HCT116 (cell line): ENCODE data around the gene EYA3. TPM values are rescaled to one million over a fixed set of nuclear protein-coding genes. Genes with fewer than 3 reads are reported as not detected.

Experiments
- ATAC-seq: fragments of 200-7000 bp; cut with Tn5 transposase; 2 replicates; pipeline ENCODE4 v1.9.1; 2020; ENCODE audit warnings: mild to moderate bottlenecking, moderate library complexity
- BruUV-seq: library from RNA; stranded (reverse); fragments of 400-500 nt; replicated peaks from 2 replicates; lab custom pipeline; 2021; lab: Mats Ljungman, UMichigan
- CTCF ChIA-PET: fragments of 300-600 bp; sonication (Branson Sonifier 250); formaldehyde crosslinking; loops from one replicate; lab custom pipeline; 2021; ENCODE audit warnings: antibody characterized with exemption; lab: Charles Lee
- POLR2A ChIA-PET: fragments of 300-600, 350-600 bp; sonication (Branson Sonifier 250); formaldehyde crosslinking; loops from one replicate; lab custom pipeline; 2021; ENCODE audit warnings: antibody characterized with exemption; lab: Charles Lee
- RAD21 ChIA-PET, 2 experiments: fragments of 300-600 bp; sonication (Branson Sonifier 250); formaldehyde crosslinking; loops; one replicate each; lab custom pipeline; 2023; ENCODE audit warnings: low total read pairs in 2 of 2; ENCODE audit not compliant: uncharacterized antibody in 2 of 2, unreplicated experiment in 2 of 2, low non-redundant PET in 1 of 2; lab: Charles Lee
- DNase-seq: peaks from one replicate; pipeline ENCODE4 v3.0.0-alpha.2; 2010; ENCODE audit warnings: low read depth, low spot score
- H2AFZ ChIP-seq: fragments of 200-600 bp; shearing (Covaris generic), sonication (generic); 2 replicates; pipeline ENCODE4 v1.6.1; 2017; ENCODE audit warnings: low read depth, mixed run types, mixed read lengths, antibody characterized with exemption, low read length; ENCODE audit not compliant: poor library complexity, severe bottlenecking
- H3K27ac ChIP-seq: 2 replicates; pipeline ENCODE4 v1.5.1; 2012; ENCODE audit warnings: low read depth, low read length
- H3K27me3 ChIP-seq: fragments of 200-600 bp; sonication (generic); 2 replicates; pipeline ENCODE4 v1.6.1; 2016; ENCODE audit warnings: mixed run types, low read length, mixed read lengths; ENCODE audit not compliant: insufficient read depth
- H3K36me3 ChIP-seq, 2 experiments: fragments of 200-500 bp in 1 of 2; fragments of 200-600 bp in 1 of 2; sonication (Bioruptor generic) in 1 of 2; sonication (generic) in 1 of 2; 2 replicates each; pipeline versions ENCODE4 v1.5.1 to v1.6.1; 2014 to 2016; ENCODE audit warnings: low read length in 2 of 2, inconsistent platforms in 1 of 2, mixed read lengths in 1 of 2, mixed run types in 1 of 2; ENCODE audit not compliant: insufficient read depth in 2 of 2, control insufficient read depth in 1 of 2
- H3K4me1 ChIP-seq, 2 experiments: fragments of 200-600 bp in 1 of 2; sonication (generic) in 1 of 2; 2 replicates each; pipeline versions ENCODE4 v1.5.1 to v1.6.1; 2012 to 2017; ENCODE audit warnings: low read length in 2 of 2, inconsistent platforms in 1 of 2, mild to moderate bottlenecking in 1 of 2, mixed read lengths in 1 of 2, mixed run types in 1 of 2, moderate library complexity in 1 of 2; ENCODE audit not compliant: insufficient read depth in 2 of 2, control insufficient read depth in 1 of 2
- H3K4me2 ChIP-seq: fragments of 200-600 bp; sonication (generic); 2 replicates; pipeline ENCODE4 v1.6.1; 2017; ENCODE audit warnings: mixed run types, low read length, mixed read lengths
- H3K4me3 ChIP-seq, 2 experiments: fragments of 200-600 bp in 1 of 2; sonication (generic) in 1 of 2; replicated peaks in 1 of 2; 2 replicates each; pipeline ENCODE4 v1.5.1; 2011 to 2016; ENCODE audit warnings: low read length in 2 of 2, control low read depth in 1 of 2, low read depth in 1 of 2, mild to moderate bottlenecking in 1 of 2, mixed read lengths in 1 of 2, mixed run types in 1 of 2
- H3K79me2 ChIP-seq: fragments of 200-600 bp; sonication (generic); 2 replicates; pipeline ENCODE4 v1.6.1; 2017; ENCODE audit warnings: mild to moderate bottlenecking, mixed run types, low read length, moderate library complexity, mixed read lengths; ENCODE audit not compliant: insufficient read depth
- H3K9ac ChIP-seq: fragments of 200-600 bp; sonication (generic); 2 replicates; pipeline ENCODE4 v1.6.1; 2016; ENCODE audit warnings: low read length, mixed read lengths
- H3K9me2 ChIP-seq: fragments of 200-600 bp; sonication (generic), shearing (Covaris generic); 2 replicates; pipeline ENCODE4 v1.6.1; 2017; ENCODE audit warnings: mixed run types, mild to moderate bottlenecking, moderate library complexity; ENCODE audit not compliant: insufficient read depth
- H3K9me3 ChIP-seq, 2 experiments: fragments of 200-500 bp in 1 of 2; fragments of 200-600 bp in 1 of 2; sonication (Bioruptor generic) in 1 of 2; sonication (generic) in 1 of 2; 2 replicates each; pipeline ENCODE4 v1.6.1; 2014 to 2017; ENCODE audit warnings: low read length in 2 of 2, mixed read lengths in 2 of 2, inconsistent platforms in 1 of 2, low read depth in 1 of 2, mild to moderate bottlenecking in 1 of 2, mixed run types in 1 of 2, moderate library complexity in 1 of 2; ENCODE audit not compliant: control insufficient read depth in 1 of 2, insufficient read depth in 1 of 2
- H4K20me1 ChIP-seq: fragments of 200-600 bp; sonication (generic), shearing (Covaris generic); 2 replicates; pipeline ENCODE4 v1.6.1; 2017; ENCODE audit warnings: mixed run types, mild to moderate bottlenecking, moderate library complexity; ENCODE audit not compliant: insufficient read depth
- CEBPB ChIP-seq: IDR thresholded peaks from 2 replicates; pipeline ENCODE4 v1.6.1; 2012; ENCODE audit warnings: low read depth
- CTCF ChIP-seq, 3 experiments: fragments of 200-600 bp in 1 of 3; sonication (generic) in 1 of 3; IDR thresholded peaks in 2 of 3; conservative IDR thresholded peaks in 1 of 3; 2 replicates each; pipeline ENCODE4 v1.5.1; 2012 to 2017; ENCODE audit warnings: low read depth in 2 of 3, low read length in 2 of 3, antibody characterized with exemption in 1 of 3, borderline replicate concordance in 1 of 3, control low read depth in 1 of 3, mild to moderate bottlenecking in 1 of 3, mixed read lengths in 1 of 3, mixed run types in 1 of 3, moderate library complexity in 1 of 3; ENCODE audit not compliant: insufficient read depth in 1 of 3
- JUND ChIP-seq: IDR thresholded peaks from 2 replicates; pipeline ENCODE4 v1.6.1; 2012
- MAX ChIP-seq: IDR thresholded peaks from 2 replicates; pipeline ENCODE4 v1.6.1; 2012
- POLR2A ChIP-seq: IDR thresholded peaks from 2 replicates; pipeline ENCODE4 v1.7.0; 2011; ENCODE audit warnings: borderline replicate concordance; ENCODE audit not compliant: insufficient read depth, insufficient read length; ENCODE audit errors: extremely low read depth
- POLR2AphosphoS5 ChIP-seq: IDR thresholded peaks from 2 replicates; pipeline ENCODE4 v1.6.1; 2011; ENCODE audit warnings: mild to moderate bottlenecking, low read depth, low read length, moderate library complexity
- REST ChIP-seq: IDR thresholded peaks from 2 replicates; pipeline ENCODE4 v1.6.1; 2012; ENCODE audit warnings: low read depth
- SIN3A ChIP-seq: IDR thresholded peaks from 2 replicates; pipeline ENCODE4 v1.6.1; 2012; ENCODE audit warnings: low read depth
- SP1 ChIP-seq: IDR thresholded peaks from 2 replicates; pipeline ENCODE4 v1.6.1; 2012; ENCODE audit warnings: low read depth
- YY1 ChIP-seq: IDR thresholded peaks from 2 replicates; pipeline ENCODE4 v1.6.1; 2011; ENCODE audit warnings: low read length, low read depth, moderate library complexity, mild to moderate bottlenecking; ENCODE audit not compliant: insufficient replicate concordance; ENCODE audit errors: extremely low read depth
- ZBTB33 ChIP-seq: IDR thresholded peaks from 2 replicates; pipeline ENCODE4 v1.6.1; 2011; ENCODE audit warnings: mild to moderate bottlenecking, low read length, moderate library complexity; ENCODE audit not compliant: insufficient replicate concordance; ENCODE audit errors: extremely low read depth
- ZFX ChIP-seq: fragments of 450-650 bp; IDR thresholded peaks from 2 replicates; pipeline ENCODE4 v1.6.1; 2017
- ZNF274 ChIP-seq: fragments of 200-500 bp; sonication (Bioruptor generic); IDR thresholded peaks from 2 replicates; pipeline ENCODE4 v1.6.1; 2014; ENCODE audit warnings: mild to moderate bottlenecking, low read depth, low read length, inconsistent platforms
- intact Hi-C: fragments of 100-400 bp; cut with micrococcal nuclease; formaldehyde crosslinking; loops from 2 replicates; pipeline ENCODE4 v1.10.0; 2022
- total RNA-seq: library from RNA; stranded (reverse); gene quantifications from one replicate; pipeline ENCODE4 v1.2.1, GENCODE V29; 2021; ENCODE audit not compliant: unreplicated experiment

EYA3 gene
- total RNA-seq, 1 experiment from 2014 or later = 25.9 TPM

GRCh38 chr1:28026329-28026728 lies 62.1 kb downstream of the EYA3 start (continued):
- TF ChIP-seq CTCF (IDR thresholded peaks at IDR 0.05 in 2 of 3, conservative IDR thresholded peaks at IDR 0.05 in 1 of 3; ENCODE audit: borderline replicate concordance in 1 of 3, insufficient read depth in 1 of 3, low read depth in 2 of 3, low read length in 2 of 3) (no peak), CEBPB (no peak), SIN3A (no peak), MAX (no peak)

- H3K9me3 ChIP-seq = no peaks in the 10 kb centered on the region
- H3K36me3 ChIP-seq = peaks cover 0 to 8% of the 10 kb centered on the region in 2 experiments; a peak in 2 of 4 replicates
- H3K27me3 ChIP-seq = no peaks in the 10 kb centered on the region
- no peak overlapping the region for H3K4me3 ChIP-seq
- H3K4me1 ChIP-seq = peaks cover 0 to 4% of the 10 kb centered on the region in 2 experiments; a peak in 1 of 4 replicates
- ATAC-seq (no peak), DNase-seq (no peak)
- POLR2A ChIA-PET = no interaction called here
- no peaks in the 10 kb centered on the region for H4K20me1 ChIP-seq
- H3K27ac ChIP-seq = no peak overlapping the region
- H3K79me2 ChIP-seq = no peaks in the 10 kb centered on the region; the same call in 1 of the 2 replicates
- no peaks in the 10 kb centered on the region for H3K9me2 ChIP-seq
- no peak overlapping the region for H2AFZ ChIP-seq
- no TSS peak for BruUV-seq
- H3K9ac ChIP-seq = no peak overlapping the region
- no peak overlapping the region for H3K4me2 ChIP-seq
- RAD21 ChIA-PET = no interaction called here
- intact Hi-C loops = no loop called here
- CTCF ChIA-PET = no interaction called here
- TF ChIP-seq CTCF (IDR thresholded peaks at IDR 0.05 in 2 of 3, conservative IDR thresholded peaks at IDR 0.05 in 1 of 3; ENCODE audit: borderline replicate concordance in 1 of 3, insufficient read depth in 1 of 3, low read depth in 2 of 3, low read length in 2 of 3) (no peak), YY1 (no peak), JUND (no peak), ZBTB33 (no peak), ZFX (no peak), MAX (no peak), POLR2AphosphoS5 (no peak), POLR2A (no peak), ZNF274 (no peak), SIN3A (no peak), REST (no peak), SP1 (no peak)
Measured at GRCh38 chr1:28021064-28021463, 67.3 kb downstream of the EYA3 start.
